GM10847 (cell line): Measurements from ENCODE around the gene ZC3H12A.

ENCODE experiments used
- POLR2A ChIP-seq: IDR thresholded peaks from 2 replicates; pipeline ENCODE4 v1.6.1; 2011; ENCODE audit not compliant: insufficient read length; ENCODE audit errors: extremely low read depth

The ZC3H12A gene

DNA sequence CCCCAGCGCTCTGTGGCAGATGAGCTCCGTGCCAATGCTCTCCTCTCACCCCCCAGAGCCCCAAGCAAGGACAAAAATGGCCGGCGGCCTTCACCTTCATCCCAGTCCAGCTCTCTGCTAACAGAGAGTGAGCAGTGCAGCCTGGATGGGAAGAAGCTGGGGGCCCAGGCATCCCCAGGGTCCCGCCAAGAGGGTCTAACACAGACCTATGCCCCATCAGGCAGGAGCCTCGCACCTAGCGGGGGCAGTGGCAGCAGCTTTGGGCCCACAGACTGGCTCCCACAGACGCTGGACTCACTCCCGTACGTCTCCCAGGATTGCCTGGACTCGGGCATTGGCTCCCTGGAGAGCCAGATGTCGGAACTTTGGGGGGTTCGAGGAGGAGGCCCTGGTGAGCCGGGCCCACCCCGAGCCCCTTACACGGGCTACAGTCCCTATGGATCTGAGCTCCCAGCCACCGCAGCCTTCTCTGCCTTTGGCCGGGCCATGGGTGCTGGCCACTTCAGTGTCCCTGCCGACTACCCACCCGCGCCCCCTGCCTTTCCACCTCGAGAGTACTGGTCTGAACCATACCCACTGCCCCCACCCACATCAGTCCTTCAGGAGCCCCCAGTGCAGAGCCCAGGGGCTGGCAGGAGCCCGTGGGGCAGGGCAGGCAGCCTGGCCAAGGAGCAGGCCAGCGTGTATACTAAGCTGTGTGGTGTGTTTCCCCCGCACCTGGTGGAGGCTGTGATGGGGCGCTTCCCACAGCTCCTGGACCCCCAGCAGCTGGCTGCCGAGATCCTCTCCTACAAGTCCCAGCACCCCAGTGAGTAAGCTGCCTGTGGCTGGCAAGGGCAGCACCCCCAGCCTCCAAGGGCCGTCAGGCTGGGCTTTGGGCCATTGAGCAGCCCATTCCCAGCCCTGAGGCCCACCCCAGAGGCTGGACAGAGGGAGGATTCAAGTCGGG is 8.7 kb downstream of the ZC3H12A start:
- no peak for TF ChIP-seq POLR2A

GRCh38 chr1:37483785-37484184 is 9.4 kb downstream of the ZC3H12A start:
- no peak for TF ChIP-seq POLR2A

GRCh38 chr1:37484325-37485051 is 10.1 kb downstream of the ZC3H12A start:
- TF ChIP-seq POLR2A: no peak

DNA sequence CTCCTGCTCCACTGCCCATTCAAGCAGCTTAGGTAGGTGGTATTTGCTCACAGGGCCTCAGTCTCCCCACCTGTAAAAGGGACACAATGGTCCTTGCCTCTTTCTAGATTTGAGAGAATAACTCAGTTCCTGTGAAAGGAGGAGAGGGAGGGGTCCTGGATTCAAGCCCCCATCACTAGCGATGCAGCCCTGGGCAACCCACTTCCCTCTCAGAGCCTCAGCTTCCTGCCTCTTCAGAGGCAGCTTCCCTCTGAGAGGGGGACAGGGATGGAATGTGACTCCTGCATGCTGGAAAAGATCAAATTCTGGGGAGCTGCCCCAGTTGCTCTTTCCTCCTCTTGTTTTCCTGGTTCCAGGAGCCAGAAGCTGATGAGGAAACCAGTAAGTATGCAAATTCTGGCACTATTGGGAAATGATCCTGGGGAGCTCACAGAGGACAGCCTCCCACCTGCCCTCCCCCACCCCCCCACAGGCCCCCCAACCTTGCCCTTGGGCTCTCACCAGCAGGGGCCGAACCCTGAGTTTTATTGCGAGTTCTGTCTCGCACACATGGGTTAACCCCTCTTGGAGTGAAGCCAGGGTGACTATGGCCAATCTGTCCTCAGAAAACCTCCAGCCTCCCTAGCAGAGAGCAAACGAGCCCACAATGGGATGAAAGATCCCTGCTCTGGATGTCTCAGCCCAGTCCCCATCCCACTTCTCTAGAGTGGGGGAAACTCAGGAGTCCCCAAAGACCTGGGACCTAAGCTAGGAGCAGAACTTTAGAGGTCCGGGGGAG is 11.7 kb downstream of the ZC3H12A start:
- no peak for TF ChIP-seq POLR2A

DNA sequence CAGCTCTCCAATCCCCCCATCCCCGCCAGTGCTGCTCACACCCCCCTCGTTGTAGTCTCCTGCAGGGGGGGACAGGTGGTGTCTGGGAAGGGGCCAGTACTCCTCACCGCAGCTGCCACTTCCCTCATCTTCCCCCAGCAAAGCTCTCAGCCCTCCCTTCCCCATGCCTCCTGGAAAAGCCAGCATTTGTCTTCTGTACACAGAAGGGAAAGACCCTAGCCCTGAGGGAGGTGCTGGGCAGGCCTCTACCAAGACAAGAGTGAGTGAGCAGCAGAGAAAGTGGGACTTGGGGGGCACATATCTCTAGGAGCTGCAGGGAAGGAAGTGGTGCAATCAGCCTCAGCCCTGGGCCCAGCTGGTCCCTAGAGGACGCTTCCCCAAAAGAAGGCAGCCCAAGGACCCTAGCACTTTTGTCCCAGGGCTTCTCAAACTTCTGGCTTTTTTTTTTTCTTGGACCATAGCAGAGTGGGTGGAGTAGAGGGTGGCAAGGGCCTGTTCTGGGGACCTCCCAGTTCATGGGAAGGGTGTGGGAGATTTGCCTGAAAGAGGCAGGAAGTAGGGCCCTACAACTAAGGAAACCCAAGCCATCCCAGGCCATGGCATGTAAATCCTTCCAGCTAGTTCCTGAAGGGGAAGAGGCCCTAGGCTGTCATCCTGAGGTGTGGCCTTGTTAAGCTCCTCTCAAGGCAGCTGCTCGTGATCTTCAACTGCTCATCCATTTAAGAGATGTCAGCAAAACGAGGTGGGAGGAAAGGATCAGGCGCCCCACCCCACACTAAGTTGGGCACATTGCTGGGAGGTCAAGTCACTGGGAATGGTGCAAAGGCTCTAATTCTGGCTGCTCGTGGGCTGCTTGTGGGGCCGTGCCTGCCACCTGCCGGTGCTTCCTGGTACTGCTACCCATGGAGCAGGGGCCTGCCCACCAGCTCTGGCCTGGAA is 12.6 kb downstream of the ZC3H12A start:
- no peak for TF ChIP-seq POLR2A

GRCh38 chr1:37487619-37487984 is 13.2 kb downstream of the ZC3H12A start:
- no peak for TF ChIP-seq POLR2A

- no peak for TF ChIP-seq POLR2A
Observed at GRCh38 chr1:37493336-37494098, 19.1 kb downstream of the ZC3H12A start.

DNA sequence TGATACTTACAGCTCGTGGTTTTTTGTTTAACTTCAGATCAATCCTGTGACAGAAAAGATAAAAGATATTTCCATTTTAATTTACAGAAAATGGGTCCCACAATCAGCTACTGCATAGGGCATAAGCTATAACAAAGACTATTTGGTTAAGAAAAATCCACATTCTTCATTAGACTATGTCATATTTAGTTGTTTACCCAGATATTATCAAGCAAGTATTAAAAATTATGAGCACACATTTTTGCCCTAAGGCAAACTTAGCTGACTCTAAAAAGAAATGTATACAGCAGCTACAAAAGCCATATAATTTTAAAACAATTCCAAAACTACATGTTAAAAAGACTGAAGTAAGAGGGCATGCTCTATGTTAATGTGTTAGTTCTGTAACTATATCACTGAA is 21.5 kb downstream of the ZC3H12A start:
- TF ChIP-seq POLR2A: no peak

GRCh38 chr1:37497832-37498231 is 23.5 kb downstream of the ZC3H12A start:
- TF ChIP-seq POLR2A: no peak

DNA sequence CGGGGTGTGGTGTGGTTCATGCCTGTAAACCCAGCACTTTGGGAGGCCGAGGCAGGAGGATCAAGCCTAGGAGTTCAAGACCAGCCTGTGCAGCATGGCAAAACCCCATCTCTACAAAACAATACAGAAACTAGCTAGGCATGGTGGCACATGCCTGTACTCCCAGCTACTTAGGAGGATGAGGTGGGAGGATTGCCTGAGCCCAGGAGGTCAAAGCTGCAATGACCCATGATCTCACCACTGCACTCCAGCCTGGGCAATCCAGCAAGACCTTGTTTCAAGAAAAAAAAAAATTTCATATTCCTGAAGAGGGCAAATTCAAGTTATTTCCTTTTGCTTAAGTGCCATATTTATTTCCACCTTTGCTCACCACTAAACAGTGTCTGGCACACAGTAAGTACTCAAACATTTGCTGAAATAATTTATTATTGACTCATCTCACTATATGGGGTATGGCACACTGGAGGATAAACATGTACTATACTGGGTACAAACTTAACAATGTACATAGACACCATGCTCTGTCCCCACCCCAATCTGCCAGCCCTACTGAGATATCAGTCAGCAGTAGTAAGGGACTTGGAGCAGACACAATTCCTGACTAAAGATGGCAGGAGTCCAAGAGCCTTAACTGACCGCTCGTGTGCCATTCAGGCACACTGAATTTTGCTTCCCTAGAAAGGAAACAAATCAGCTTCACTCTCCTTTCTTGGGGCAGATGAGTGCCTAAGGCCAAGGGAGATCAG is 24.7 kb downstream of the ZC3H12A start:
- TF ChIP-seq POLR2A: no peak

- no peak for TF ChIP-seq POLR2A
Observed at GRCh38 chr1:37501661-37502060, 27.3 kb downstream of the ZC3H12A start.

DNA sequence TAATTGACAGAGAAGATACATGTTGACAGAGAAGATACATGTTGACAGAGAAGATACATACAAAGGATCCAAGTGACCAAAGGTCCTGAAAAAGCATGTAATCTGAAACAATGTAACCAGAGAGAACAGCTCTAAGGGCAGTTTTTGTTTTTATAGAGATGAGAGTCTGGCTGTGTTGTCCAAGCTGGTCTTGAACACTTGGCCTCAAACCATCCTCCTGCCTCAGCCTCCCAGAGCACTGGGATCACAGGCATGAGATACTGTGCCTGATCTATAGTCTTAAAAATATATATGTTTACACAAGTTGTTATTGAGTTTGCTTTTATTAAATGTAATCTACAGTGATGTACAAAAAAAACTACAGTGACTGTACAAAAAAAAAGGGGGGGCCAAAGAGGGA is 27.7 kb downstream of the ZC3H12A start:
- no peak for TF ChIP-seq POLR2A

DNA sequence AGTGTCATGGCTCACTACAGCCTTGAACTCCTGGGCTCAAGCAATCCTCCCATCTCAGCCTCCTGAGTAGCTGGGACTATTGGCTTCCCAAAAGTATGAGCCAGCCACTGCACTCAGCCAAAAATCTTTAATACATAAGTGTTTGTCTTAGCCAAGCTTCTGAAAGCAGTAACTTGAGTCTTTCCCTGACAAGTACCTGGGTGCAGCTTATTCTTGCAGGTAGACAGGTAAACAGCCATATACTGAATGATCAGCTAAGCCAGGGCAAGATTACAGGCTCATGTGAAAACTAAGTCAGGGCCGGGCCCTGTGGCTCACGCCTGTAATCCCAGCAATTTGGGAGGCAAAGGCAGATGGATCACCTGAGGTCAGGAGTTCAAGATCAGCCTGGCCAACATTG is 32.4 kb downstream of the ZC3H12A start:
- TF ChIP-seq POLR2A: no peak

GRCh38 chr1:37509181-37509580 is 34.8 kb downstream of the ZC3H12A start:
- no peak for TF ChIP-seq POLR2A
